Activated B cell treated with CpG ODN at 0.5 μM for 24 hours (primary cell): ENCODE data around the gene OTUB1. TPM values are rescaled to one million over a fixed set of nuclear protein-coding genes. Genes with fewer than 3 reads are reported as not detected.
A peak's percentile ranks its signal among the peaks of the same experiment; 100 is the strongest.

ENCODE experiments used
- ATAC-seq: fragments of 200-7000 bp; cut with Tn5 transposase; one replicate; pipeline ENCODE4 v1.10.0; 2021; ENCODE audit warnings: low read depth, mild to moderate bottlenecking, moderate library complexity
- CTCF ChIA-PET: fragments of 350-600 bp; sonication (Branson Sonifier 250); formaldehyde crosslinking; loops from one replicate; lab custom pipeline; 2021; ENCODE audit warnings: antibody characterized with exemption; lab: Charles Lee
- POLR2A ChIA-PET: fragments of 350-600 bp; sonication (Branson Sonifier 250); formaldehyde crosslinking; loops from one replicate; lab custom pipeline; 2021; ENCODE audit warnings: antibody characterized with exemption; lab: Charles Lee
- DNase-seq: peaks from one replicate; pipeline ENCODE4 v3.0.0; 2022
- H3K27ac Mint-ChIP-seq: one replicate; pipeline ENCODE4 v1.8.0; 2020; ENCODE audit warnings: mixed read lengths
- H3K27me3 Mint-ChIP-seq: one replicate; pipeline ENCODE4 v1.8.0; 2021; ENCODE audit warnings: mixed read lengths
- H3K36me3 Mint-ChIP-seq: one replicate; pipeline ENCODE4 v1.8.0; 2021; ENCODE audit warnings: low read depth, mixed read lengths
- H3K4me1 Mint-ChIP-seq: one replicate; pipeline ENCODE4 v1.8.0; 2021; ENCODE audit warnings: mixed read lengths
- H3K4me3 Mint-ChIP-seq: one replicate; pipeline ENCODE4 v1.8.0; 2020; ENCODE audit warnings: mild to moderate bottlenecking, mixed read lengths
- H3K9me3 Mint-ChIP-seq: one replicate; pipeline ENCODE4 v1.8.0; 2020; ENCODE audit warnings: mixed read lengths
- intact Hi-C: fragments of 100-400 bp; cut with micrococcal nuclease; formaldehyde crosslinking; loops from one replicate; pipeline ENCODE4 v1.15.1; 2024
- total RNA-seq: library from RNA; stranded (reverse); gene quantifications from 2 replicates; pipeline ENCODE4 v1.2.3, GENCODE V29; 2022
- TF ChIP-seq, protein P1 (sequence below): fragments of 200-600 bp; IDR thresholded peaks from one replicate; pipeline ENCODE4 v1.8.0; 2022; ENCODE audit warnings: antibody characterized with exemption, mild to moderate bottlenecking

Gene OTUB1, protein sequence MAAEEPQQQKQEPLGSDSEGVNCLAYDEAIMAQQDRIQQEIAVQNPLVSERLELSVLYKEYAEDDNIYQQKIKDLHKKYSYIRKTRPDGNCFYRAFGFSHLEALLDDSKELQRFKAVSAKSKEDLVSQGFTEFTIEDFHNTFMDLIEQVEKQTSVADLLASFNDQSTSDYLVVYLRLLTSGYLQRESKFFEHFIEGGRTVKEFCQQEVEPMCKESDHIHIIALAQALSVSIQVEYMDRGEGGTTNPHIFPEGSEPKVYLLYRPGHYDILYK
- total RNA-seq, result 87.4 and 92.5 TPM in 2 replicates

DNA sequence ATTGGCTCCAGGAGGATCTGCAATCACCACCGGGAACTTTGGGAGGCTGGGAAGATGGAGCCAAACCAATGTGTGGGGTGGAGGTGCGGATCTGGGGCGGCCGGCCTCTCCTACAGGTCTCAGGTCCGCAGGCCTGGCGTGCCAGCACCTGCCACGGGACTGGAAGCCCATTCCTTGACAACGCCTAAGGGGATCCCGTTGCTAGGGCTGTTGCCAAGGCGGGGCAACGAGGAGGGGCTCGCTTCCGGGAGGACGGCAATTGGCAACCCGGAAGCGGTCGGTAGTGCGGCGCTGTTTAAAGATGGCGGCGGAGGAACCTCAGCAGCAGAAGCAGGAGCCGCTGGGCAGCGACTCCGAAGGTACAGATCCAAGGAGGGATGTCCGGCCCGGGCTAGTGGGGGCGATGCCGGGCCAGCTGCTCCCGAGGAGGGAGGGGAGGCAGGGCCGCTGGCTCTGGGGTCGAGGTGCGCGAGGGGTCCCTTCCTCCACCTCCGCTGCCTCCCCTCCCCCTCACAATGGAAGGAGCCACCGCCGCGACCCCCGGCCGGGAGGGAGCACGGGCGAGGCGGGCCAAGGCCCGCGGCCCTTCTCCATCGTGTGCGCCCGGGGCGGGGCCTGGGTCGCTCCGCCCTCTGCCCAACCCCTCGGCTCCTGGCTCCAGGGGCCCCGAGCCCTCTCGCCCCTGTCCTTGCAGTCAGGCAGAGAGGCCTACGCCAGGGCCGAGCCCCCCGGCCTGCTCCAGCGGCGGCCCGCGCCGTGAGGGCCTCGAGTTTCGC is at the start of gene OTUB1:
Gene OTUB1 (plus strand): TSS at position 283 of the 776 bp plus-strand sequence. CDS start 19 bp downstream, at position 302.
- H3K27ac Mint-ChIP-seq, result peak within 1 kb of the TSS; percentile 98
- intact Hi-C loops, result loop anchor here (1.0 to 5.0 kb wide), 4 partner anchors 12 to 256 kb away; partner anchors contain the start of genes COX8A and FKBP2
- no peaks in the 10 kb centered on the region for H3K9me3 Mint-ChIP-seq
- TF ChIP-seq, protein P1, sequence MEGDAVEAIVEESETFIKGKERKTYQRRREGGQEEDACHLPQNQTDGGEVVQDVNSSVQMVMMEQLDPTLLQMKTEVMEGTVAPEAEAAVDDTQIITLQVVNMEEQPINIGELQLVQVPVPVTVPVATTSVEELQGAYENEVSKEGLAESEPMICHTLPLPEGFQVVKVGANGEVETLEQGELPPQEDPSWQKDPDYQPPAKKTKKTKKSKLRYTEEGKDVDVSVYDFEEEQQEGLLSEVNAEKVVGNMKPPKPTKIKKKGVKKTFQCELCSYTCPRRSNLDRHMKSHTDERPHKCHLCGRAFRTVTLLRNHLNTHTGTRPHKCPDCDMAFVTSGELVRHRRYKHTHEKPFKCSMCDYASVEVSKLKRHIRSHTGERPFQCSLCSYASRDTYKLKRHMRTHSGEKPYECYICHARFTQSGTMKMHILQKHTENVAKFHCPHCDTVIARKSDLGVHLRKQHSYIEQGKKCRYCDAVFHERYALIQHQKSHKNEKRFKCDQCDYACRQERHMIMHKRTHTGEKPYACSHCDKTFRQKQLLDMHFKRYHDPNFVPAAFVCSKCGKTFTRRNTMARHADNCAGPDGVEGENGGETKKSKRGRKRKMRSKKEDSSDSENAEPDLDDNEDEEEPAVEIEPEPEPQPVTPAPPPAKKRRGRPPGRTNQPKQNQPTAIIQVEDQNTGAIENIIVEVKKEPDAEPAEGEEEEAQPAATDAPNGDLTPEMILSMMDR, result no peak
- ChIA-PET CTCF (interaction anchor here (0.6 to 1.1 kb wide), 2 partner anchors 14 to 149 kb away, joined by 3 to 6 read pairs; no protein-coding TSS in a partner anchor), POLR2A (interaction anchor here (0.6 to 3.1 kb wide), 7 partner anchors 9 to 1347 kb away, joined by 3 to 17 read pairs (median 4); partner anchors contain the start of gene COX8A)
- no peaks in the 10 kb centered on the region for H3K27me3 Mint-ChIP-seq
- H3K4me1 Mint-ChIP-seq, result peaks cover 43% of the 10 kb centered on the region
- peak within 1 kb of the TSS; percentile 95 for H3K4me3 Mint-ChIP-seq
- peaks cover 34% of the 10 kb centered on the region for H3K36me3 Mint-ChIP-seq
- peak; percentile 80 for DNase-seq
- peak; percentile 86 for ATAC-seq

DNA sequence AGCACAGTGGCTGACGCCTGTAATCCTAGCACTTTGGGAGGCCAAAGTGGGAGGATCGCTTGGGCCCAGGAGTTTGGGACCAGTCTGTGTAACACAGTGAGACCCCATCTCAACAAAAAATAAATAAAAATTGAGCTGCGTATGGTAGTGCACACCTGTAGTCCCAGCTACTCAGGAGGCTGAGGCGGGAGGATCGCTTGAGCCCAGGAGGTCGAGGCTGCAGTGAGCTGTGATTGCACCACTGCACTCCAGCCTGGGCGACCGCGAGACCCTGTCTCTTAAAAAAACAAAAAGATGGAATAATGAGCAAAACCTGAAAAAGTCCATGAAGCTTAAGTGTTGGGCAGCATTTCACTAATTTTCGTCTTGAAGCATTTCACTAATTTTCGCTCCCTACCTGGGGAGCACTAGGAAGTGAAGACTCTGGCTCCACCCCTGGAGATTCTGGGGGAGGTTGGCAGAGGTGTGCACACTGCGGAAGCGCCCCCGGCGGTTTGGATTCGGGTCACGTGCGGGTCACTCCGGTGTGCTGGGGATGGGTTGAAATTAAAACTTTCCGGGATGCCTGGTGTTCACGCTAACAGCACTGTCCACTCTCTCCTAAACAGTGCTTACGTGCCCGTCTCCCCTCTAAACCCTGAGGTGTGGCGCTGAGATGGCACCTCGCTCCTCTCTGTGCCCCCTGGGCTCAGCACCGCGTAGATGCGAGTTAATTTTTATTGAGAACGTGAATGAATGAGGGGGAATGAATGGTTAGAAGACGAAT is 48.3 kb upstream of the OTUB1 start:
- Mint-ChIP-seq H3K27ac (peak overlapping the region; percentile 82), H3K4me1 (peaks cover 33% of the 10 kb centered on the region), H3K36me3 (peaks cover 6% of the 10 kb centered on the region), H3K9me3 (no peaks in the 10 kb centered on the region), H3K27me3 (no peaks in the 10 kb centered on the region), H3K4me3 (peak overlapping the region; percentile 90)
- TF ChIP-seq, protein P1, result no peak
- peak; percentile 11 for ATAC-seq
- intact Hi-C loops, result loop anchor here (1.0 to 5.0 kb wide), 11 partner anchors 21 to 984 kb away; partner anchors contain the start of genes ATL3, COX8A, DNAJC4 and OTUB1
- no peak for DNase-seq
- CTCF ChIA-PET, result interaction anchor here (1.5 kb wide), 1 partner anchor 99 kb away, joined by 3 read pairs; the partner anchor contains the start of gene MARK2
- POLR2A ChIA-PET, result interaction anchor here (0.6 to 1.5 kb wide), 3 partner anchors 18 to 259 kb away, joined by 3 to 5 read pairs (median 4); no protein-coding TSS in a partner anchor

GRCh38 chr11:63938479-63939396 is 47.5 kb upstream of the OTUB1 start, which contains the start of gene NAA40:
TSS of gene NAA40 (plus strand) at chr11:63939002. CDS start at chr11:63939097, 95 bp downstream.
- ChIA-PET POLR2A (interaction anchor here (0.6 to 1.5 kb wide), 9 partner anchors 14 to 1955 kb away, joined by 3 to 10 read pairs (median 3); partner anchors contain the start of genes MARK2 and PRDX5), CTCF (interaction anchor here (1.5 kb wide), 1 partner anchor 100 kb away, joined by 3 read pairs; the partner anchor contains the start of gene MARK2)
- peak within 1 kb of the TSS; percentile 82 for H3K27ac Mint-ChIP-seq
- ATAC-seq (peak; percentile 91), DNase-seq (peak; percentile 94)
- TF ChIP-seq, protein P1, result no peak
- intact Hi-C loops, result loop anchor here (1.0 to 5.0 kb wide), 11 partner anchors 22 to 984 kb away; partner anchors contain the start of genes ATL3, COX8A, DNAJC4 and OTUB1
- H3K4me3 Mint-ChIP-seq, result peak within 1 kb of the TSS; percentile 90
- H3K36me3 Mint-ChIP-seq, result peaks cover 6% of the 10 kb centered on the region
- no peaks in the 10 kb centered on the region for H3K27me3 Mint-ChIP-seq
- H3K4me1 Mint-ChIP-seq, result peaks cover 36% of the 10 kb centered on the region
- H3K9me3 Mint-ChIP-seq, result no peaks in the 10 kb centered on the region

- peaks cover 8% of the 10 kb centered on the region for H3K36me3 Mint-ChIP-seq
- H3K27me3 Mint-ChIP-seq, result no peaks in the 10 kb centered on the region
- H3K4me3 Mint-ChIP-seq, result peak overlapping the region; percentile 90
- TF ChIP-seq, protein P1, result no peak
- intact Hi-C loops, result loop anchor here (2.0 to 5.0 kb wide), 6 partner anchors 23 to 983 kb away; partner anchors contain the start of genes DNAJC4, PPP2R5B, PRDX5 and RCOR2
- H3K4me1 Mint-ChIP-seq, result peaks cover 41% of the 10 kb centered on the region
- H3K9me3 Mint-ChIP-seq, result no peaks in the 10 kb centered on the region
- DNase-seq (no peak), ATAC-seq (no peak)
- ChIA-PET POLR2A (interaction anchor here (0.6 to 1.5 kb wide), 7 partner anchors 13 to 1954 kb away, joined by 3 to 10 read pairs (median 3); partner anchors contain the start of genes MARK2 and PRDX5), CTCF (no interaction called here)
- peak overlapping the region; percentile 64 for H3K27ac Mint-ChIP-seq
These were observed 46.8 kb upstream of the OTUB1 start for GRCh38 chr11:63939397-63939891.
